OCI-LY7 (cell line): Measurements from ENCODE around the gene CFAP54. TPM values are rescaled to one million over a fixed set of nuclear protein-coding genes. Genes with fewer than 3 reads are reported as not detected.

ENCODE experiments used
- BruUV-seq: library from RNA; stranded (reverse); fragments of 400-500 nt; replicated peaks from 2 replicates; lab custom pipeline; 2021; lab: Mats Ljungman, UMichigan
- CTCF ChIA-PET: fragments of 300-600 bp; sonication (Branson Sonifier 250); formaldehyde crosslinking; loops from one replicate; lab custom pipeline; 2022; ENCODE audit warnings: antibody characterized with exemption; ENCODE audit not compliant: unreplicated experiment; lab: Charles Lee
- POLR2A ChIA-PET: fragments of 300-600 bp; sonication (Branson Sonifier 250); formaldehyde crosslinking; loops from one replicate; lab custom pipeline; 2022; ENCODE audit warnings: antibody characterized with exemption; lab: Charles Lee
- DNase-seq: peaks from one replicate; pipeline ENCODE4 v3.0.0-alpha.2; 2015; ENCODE audit warnings: low spot score
- H2AFZ ChIP-seq: fragments of 200-600 bp; sonication (generic), shearing (Covaris generic); 2 replicates; pipeline ENCODE4 v1.6.1; 2014; ENCODE audit warnings: mild to moderate bottlenecking, antibody characterized with exemption, low read length, moderate library complexity
- H3K27ac ChIP-seq: fragments of 200-600 bp; sonication (generic); 2 replicates; pipeline ENCODE4 v1.5.1; 2014; ENCODE audit warnings: mixed run types, low read depth, mild to moderate bottlenecking, moderate library complexity, low read length, inconsistent platforms; ENCODE audit not compliant: poor library complexity, severe bottlenecking
- H3K36me3 ChIP-seq: fragments of 200-600 bp; sonication (generic); 2 replicates; pipeline ENCODE4 v1.6.1; 2014; ENCODE audit warnings: mild to moderate bottlenecking, antibody characterized with exemption, low read length, moderate library complexity, mixed read lengths; ENCODE audit not compliant: insufficient read depth
- H3K4me1 ChIP-seq: fragments of 200-600 bp; sonication (generic); 2 replicates; pipeline ENCODE4 v1.5.1; 2014; ENCODE audit warnings: mild to moderate bottlenecking, low read length; ENCODE audit not compliant: insufficient read depth, poor library complexity, severe bottlenecking
- H3K4me2 ChIP-seq: fragments of 200-600 bp; sonication (generic); 2 replicates; pipeline ENCODE4 v1.6.1; 2014; ENCODE audit warnings: mild to moderate bottlenecking, low read length
- H3K4me3 ChIP-seq: fragments of 200-600 bp; sonication (generic); 2 replicates; pipeline ENCODE4 v1.5.1; 2014; ENCODE audit warnings: mild to moderate bottlenecking, low read depth, low read length; ENCODE audit not compliant: poor library complexity, severe bottlenecking
- H3K79me2 ChIP-seq: fragments of 200-600 bp; sonication (generic); 2 replicates; pipeline ENCODE4 v1.6.1; 2016; ENCODE audit warnings: low read depth, mild to moderate bottlenecking, low read length, moderate library complexity, mixed read lengths; ENCODE audit not compliant: insufficient read depth
- H3K9me2 ChIP-seq: fragments of 200-600 bp; sonication (generic); 2 replicates; pipeline ENCODE4 v1.6.1; 2016; ENCODE audit warnings: mild to moderate bottlenecking, low read length, mixed read lengths; ENCODE audit not compliant: insufficient read depth
- H3K9me3 ChIP-seq: fragments of 200-600 bp; sonication (generic); 2 replicates; pipeline ENCODE4 v1.6.1; 2014; ENCODE audit warnings: mild to moderate bottlenecking, mixed run types, low read length, mixed read lengths
- H4K20me1 ChIP-seq: fragments of 200-600 bp; sonication (generic); 2 replicates; pipeline ENCODE4 v1.6.1; 2014; ENCODE audit warnings: mild to moderate bottlenecking, antibody characterized with exemption, low read length, moderate library complexity, mixed read lengths; ENCODE audit not compliant: insufficient read depth
- EZH2phosphoT487 ChIP-seq: fragments of 200-600 bp; sonication (generic); IDR thresholded peaks from 2 replicates; pipeline ENCODE4 v1.6.1; 2018; ENCODE audit warnings: low read depth, borderline replicate concordance, mild to moderate bottlenecking, mixed run types, antibody characterized with exemption, low read length, moderate library complexity, mixed read lengths
- intact Hi-C: fragments of 100-400 bp; cut with micrococcal nuclease; formaldehyde crosslinking; loops from one replicate; pipeline ENCODE4 v1.10.0; 2022; ENCODE audit not compliant: unreplicated experiment
- total RNA-seq, 2 experiments: library from RNA; depleted of rRNA in 1 of 2; stranded (reverse); fragments of >200 nt in 1 of 2; shearing (Covaris generic) in 1 of 2; gene quantifications; 2 replicates each; pipeline ENCODE4 v1.2.3, GENCODE V29; 2014 to 2022
- TF ChIP-seq, protein P1 (sequence below): fragments of 200-600 bp; sonication (generic); conservative IDR thresholded peaks from 2 replicates; pipeline ENCODE4 v1.5.1; 2014; ENCODE audit warnings: mild to moderate bottlenecking, antibody characterized with exemption, low read length, moderate library complexity, mixed read lengths

The CFAP54 gene
- total RNA-seq, 2 experiments from 2014 or later = 0.53 TPM; not detected in 1

GRCh38 chr12:96605684-96606083, 116.3 kb downstream of the CFAP54 start:
- no peak overlapping the region for H2AFZ ChIP-seq
- no peaks in the 10 kb centered on the region for H3K9me2 ChIP-seq
- CTCF ChIA-PET = no interaction called here
- no peak overlapping the region for H3K27ac ChIP-seq
- no peak for DNase-seq
- TF ChIP-seq, protein P1, sequence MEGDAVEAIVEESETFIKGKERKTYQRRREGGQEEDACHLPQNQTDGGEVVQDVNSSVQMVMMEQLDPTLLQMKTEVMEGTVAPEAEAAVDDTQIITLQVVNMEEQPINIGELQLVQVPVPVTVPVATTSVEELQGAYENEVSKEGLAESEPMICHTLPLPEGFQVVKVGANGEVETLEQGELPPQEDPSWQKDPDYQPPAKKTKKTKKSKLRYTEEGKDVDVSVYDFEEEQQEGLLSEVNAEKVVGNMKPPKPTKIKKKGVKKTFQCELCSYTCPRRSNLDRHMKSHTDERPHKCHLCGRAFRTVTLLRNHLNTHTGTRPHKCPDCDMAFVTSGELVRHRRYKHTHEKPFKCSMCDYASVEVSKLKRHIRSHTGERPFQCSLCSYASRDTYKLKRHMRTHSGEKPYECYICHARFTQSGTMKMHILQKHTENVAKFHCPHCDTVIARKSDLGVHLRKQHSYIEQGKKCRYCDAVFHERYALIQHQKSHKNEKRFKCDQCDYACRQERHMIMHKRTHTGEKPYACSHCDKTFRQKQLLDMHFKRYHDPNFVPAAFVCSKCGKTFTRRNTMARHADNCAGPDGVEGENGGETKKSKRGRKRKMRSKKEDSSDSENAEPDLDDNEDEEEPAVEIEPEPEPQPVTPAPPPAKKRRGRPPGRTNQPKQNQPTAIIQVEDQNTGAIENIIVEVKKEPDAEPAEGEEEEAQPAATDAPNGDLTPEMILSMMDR = no peak
- no peak for TF ChIP-seq EZH2phosphoT487
- H3K4me1 ChIP-seq = no peaks in the 10 kb centered on the region
- H3K9me3 ChIP-seq = no peaks in the 10 kb centered on the region
- no peak overlapping the region for H3K4me3 ChIP-seq
- no peaks in the 10 kb centered on the region for H3K79me2 ChIP-seq
- POLR2A ChIA-PET = no interaction called here
- no peaks in the 10 kb centered on the region for H3K36me3 ChIP-seq
- no peak overlapping the region for H3K4me2 ChIP-seq
- H4K20me1 ChIP-seq = no peaks in the 10 kb centered on the region
- no TSS peak for BruUV-seq
- intact Hi-C loops = no loop called here

DNA sequence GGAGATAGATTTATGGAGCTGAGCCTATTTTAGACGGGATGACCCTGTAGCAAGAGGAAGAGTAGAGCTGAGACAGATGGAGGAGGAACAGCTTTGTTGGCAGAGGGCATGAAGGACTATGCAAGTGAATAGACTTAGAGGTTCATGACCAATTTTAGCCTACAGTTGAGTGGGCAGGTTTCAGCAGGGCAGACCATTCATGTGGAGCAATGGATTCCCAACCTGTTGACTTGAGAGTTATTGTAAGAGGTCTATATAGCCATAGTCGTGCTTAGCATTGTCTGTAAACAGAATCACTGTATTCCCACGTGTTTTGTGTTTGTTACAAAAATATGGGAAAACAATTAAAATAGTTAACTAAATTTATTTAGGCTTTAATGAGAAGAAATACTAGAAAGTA, 116.8 kb downstream of the CFAP54 start:
- TF ChIP-seq, protein P1 = no peak
- TF ChIP-seq EZH2phosphoT487 = no peak
- intact Hi-C loops = no loop called here
- Histone ChIP-seq H3K79me2 (no peaks in the 10 kb centered on the region), H3K9me3 (no peaks in the 10 kb centered on the region), H3K4me3 (no peak overlapping the region), H2AFZ (no peak overlapping the region), H3K9me2 (no peaks in the 10 kb centered on the region), H3K4me2 (no peak overlapping the region), H3K4me1 (no peaks in the 10 kb centered on the region), H4K20me1 (no peaks in the 10 kb centered on the region), H3K27ac (no peak overlapping the region), H3K36me3 (no peaks in the 10 kb centered on the region)
- POLR2A ChIA-PET = no interaction called here
- CTCF ChIA-PET = no interaction called here
- BruUV-seq = no TSS peak
- no peak for DNase-seq

DNA sequence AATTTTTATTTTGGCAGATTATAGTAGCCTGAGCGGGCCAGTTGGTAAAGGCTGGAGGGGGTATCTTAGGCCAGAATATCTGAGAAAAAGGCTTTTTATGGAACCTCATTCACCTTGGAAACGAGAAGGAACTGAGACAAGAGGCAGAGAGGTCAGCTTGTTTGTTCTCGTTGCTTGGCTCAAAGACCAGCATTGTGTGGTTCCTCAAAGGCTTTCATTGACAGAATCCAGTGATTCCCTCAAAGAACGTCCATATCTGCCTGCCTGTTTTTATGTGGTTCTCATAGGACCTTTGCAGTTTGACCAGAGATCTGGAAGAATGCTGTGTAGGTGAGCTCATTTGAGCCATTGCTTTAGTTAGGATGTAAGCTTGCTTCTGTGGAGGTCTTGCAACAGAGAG, 117.3 kb downstream of the CFAP54 start:
- Histone ChIP-seq H3K4me2 (no peak overlapping the region), H3K36me3 (no peaks in the 10 kb centered on the region), H3K79me2 (no peaks in the 10 kb centered on the region), H3K4me3 (no peak overlapping the region), H3K9me3 (no peaks in the 10 kb centered on the region), H4K20me1 (no peaks in the 10 kb centered on the region), H3K27ac (no peak overlapping the region), H3K9me2 (no peaks in the 10 kb centered on the region), H3K4me1 (no peaks in the 10 kb centered on the region), H2AFZ (no peak overlapping the region)
- CTCF ChIA-PET = no interaction called here
- intact Hi-C loops = no loop called here
- no peak for DNase-seq
- TF ChIP-seq, protein P1 = no peak
- TF ChIP-seq EZH2phosphoT487 = no peak; the same call in 1 of the 2 replicates
- POLR2A ChIA-PET = no interaction called here
- BruUV-seq = no TSS peak
